Renal cortex interstitium (tissue), 3 donors: ENCODE results near the gene SCIMP. TPM values are rescaled to one million over a fixed set of nuclear protein-coding genes. Genes with fewer than 3 reads are reported as not detected.

Experiments
- polyA plus RNA-seq, 3 donors: library from polyadenylated mRNA; unstranded; fragments of 120-200 nt; gene quantifications; one replicate each; pipeline ENCODE4 v1.2.1, GENCODE V29; 2013; ENCODE audit not compliant: insufficient read length in 3 of 3

SCIMP gene
- polyA plus RNA-seq, 3 donors, result 1.1 to 2.8 (median 1.3) TPM

Other genes starting within 250 kb of the SCIMP start
- gene CAMTA2, start 247.2 kb downstream of the SCIMP start, polyA plus RNA-seq, result 10 to 100 TPM; 23.9 to 35.5 (median 24.3) TPM
- 1 to 10 TPM; 7.2 to 8.0 (median 7.2) TPM for gene INCA1, start 237.3 kb downstream of the SCIMP start, polyA plus RNA-seq
- gene KIF1C, start 236.9 kb downstream of the SCIMP start, polyA plus RNA-seq, result 10 to 100 TPM; 76.8 to 97.2 (median 87.3) TPM
- gene SLC52A1, start 199.4 kb downstream of the SCIMP start, polyA plus RNA-seq, result under 1 TPM; 0.16 to 0.47 (median 0.16) TPM
- gene ZFP3, start 156.4 kb downstream of the SCIMP start, polyA plus RNA-seq, result 10 to 100 TPM; 13.9 to 16.7 (median 14.9) TPM
- gene ZNF232, start 123.0 kb downstream of the SCIMP start, polyA plus RNA-seq, result 10 to 100 TPM; 22.6 to 50.4 (median 23.8) TPM
- gene USP6, start 118.8 kb downstream of the SCIMP start, polyA plus RNA-seq, result 10 to 100 TPM in 1 of 3 donors, 1 to 10 TPM in 2; 2.9 to 10.4 (median 7.7) TPM
- gene ZNF594, start 43.0 kb downstream of the SCIMP start, polyA plus RNA-seq, result 10 to 100 TPM; 21.2 to 27.9 (median 22.7) TPM
- 10 to 100 TPM; 58.2 to 60.6 (median 59.9) TPM for gene RABEP1, start 47.4 kb upstream of the SCIMP start, polyA plus RNA-seq
- gene NUP88, start 184.8 kb upstream of the SCIMP start, polyA plus RNA-seq, result 10 to 100 TPM; 66.3 to 77.4 (median 74.0) TPM
- gene RPAIN, start 185.3 kb upstream of the SCIMP start, polyA plus RNA-seq, result 10 to 100 TPM; 64.0 to 86.9 (median 64.2) TPM
- gene C1QBP, start 204.3 kb upstream of the SCIMP start, polyA plus RNA-seq, result 100 to 1,000 TPM; 139 to 166 (median 157) TPM
- 10 to 100 TPM; 17.6 to 21.2 (median 20.1) TPM for gene DHX33, start 234.1 kb upstream of the SCIMP start, polyA plus RNA-seq